GM12892 (cell line): ENCODE data around the gene JAGN1.

Source experiments
- POLR2A ChIP-seq: IDR thresholded peaks from 2 replicates; pipeline ENCODE4 v1.6.1; 2011; ENCODE audit warnings: low read depth, low read length, control low read depth
- POLR2AphosphoS5 ChIP-seq: IDR thresholded peaks from 2 replicates; pipeline ENCODE4 v1.6.1; 2011; ENCODE audit warnings: low read depth, low read length, control low read depth

GRCh38 chr3:9863058-9863772 lies 27.2 kb upstream of the JAGN1 start:
- no peak for TF ChIP-seq POLR2A
- no peak for TF ChIP-seq POLR2AphosphoS5
